Neural progenitor cell (in vitro differentiated cells): Measurements from ENCODE around the gene KCNH6. TPM values are rescaled to one million over a fixed set of nuclear protein-coding genes. Genes with fewer than 3 reads are reported as not detected.

Experiments used
- DNase-seq: peaks from one replicate; pipeline ENCODE4 v3.0.0-alpha.2; 2016; ENCODE audit warnings: low spot score
- H2AFZ ChIP-seq: fragments of 200-600 bp; sonication (generic); replicated peaks from 2 replicates; pipeline ENCODE4 v1.6.1; 2016; ENCODE audit warnings: antibody characterized with exemption
- H3F3A ChIP-seq: fragments of 200-600 bp; sonication (generic); 2 replicates; pipeline ENCODE4 v1.6.1; 2016; ENCODE audit warnings: antibody characterized with exemption, low read depth
- H3K27ac ChIP-seq: fragments of 200-600 bp; sonication (generic); 2 replicates; pipeline ENCODE4 v1.5.1; 2016; ENCODE audit warnings: mild to moderate bottlenecking
- H3K27me3 ChIP-seq: fragments of 200-600 bp; sonication (generic); 2 replicates; pipeline ENCODE4 v1.6.1; 2016; ENCODE audit warnings: mild to moderate bottlenecking, moderate library complexity
- H3K36me3 ChIP-seq: fragments of 200-600 bp; sonication (generic); 2 replicates; pipeline ENCODE4 v1.5.1; 2016
- H3K4me1 ChIP-seq: fragments of 200-600 bp; sonication (generic); 2 replicates; pipeline ENCODE4 v1.6.1; 2016; ENCODE audit warnings: mixed run types
- H3K4me2 ChIP-seq: fragments of 200-600 bp; sonication (generic); 2 replicates; pipeline ENCODE4 v1.6.1; 2016
- H3K4me3 ChIP-seq: fragments of 200-600 bp; sonication (generic); 2 replicates; pipeline ENCODE4 v1.5.1; 2016
- H3K79me2 ChIP-seq: fragments of 200-600 bp; sonication (generic); 2 replicates; pipeline ENCODE4 v1.6.1; 2016; ENCODE audit warnings: low read depth
- H3K9ac ChIP-seq: fragments of 200-600 bp; sonication (generic); 2 replicates; pipeline ENCODE4 v1.6.1; 2016
- H3K9me3 ChIP-seq: fragments of 200-600 bp; sonication (generic); 2 replicates; pipeline ENCODE4 v1.5.1; 2016; ENCODE audit warnings: low read depth
- H4K20me1 ChIP-seq: fragments of 200-600 bp; sonication (generic); 2 replicates; pipeline ENCODE4 v1.6.1; 2016; ENCODE audit warnings: low read depth
- H3K27ac Mint-ChIP-seq: 3 replicates; pipeline ENCODE4 v1.8.0; 2021; ENCODE audit warnings: mixed read lengths
- H3K27me3 Mint-ChIP-seq: 2 replicates; pipeline ENCODE4 v1.8.0; 2022; ENCODE audit warnings: low read depth, mild to moderate bottlenecking, inconsistent platforms, moderate library complexity, mixed read lengths; ENCODE audit not compliant: insufficient read depth
- H3K36me3 Mint-ChIP-seq: 3 replicates; pipeline ENCODE4 v1.8.0; 2021; ENCODE audit warnings: mixed read lengths
- H3K4me1 Mint-ChIP-seq: 3 replicates; pipeline ENCODE4 v1.8.0; 2021; ENCODE audit warnings: mixed read lengths
- H3K4me3 Mint-ChIP-seq: 3 replicates; pipeline ENCODE4 v1.8.0; 2021; ENCODE audit warnings: mild to moderate bottlenecking, moderate library complexity, mixed read lengths
- H3K9me3 Mint-ChIP-seq: 3 replicates; pipeline ENCODE4 v1.8.0; 2020; ENCODE audit warnings: mixed read lengths
- CTCF ChIP-seq: fragments of 200-600 bp; sonication (generic); IDR thresholded peaks from 2 replicates; pipeline ENCODE4 v1.5.1; 2017; ENCODE audit warnings: antibody characterized with exemption, mild to moderate bottlenecking
- EZH2 ChIP-seq: fragments of 200-600 bp; sonication (generic); IDR thresholded peaks from 2 replicates; pipeline ENCODE4 v1.6.1; 2017; ENCODE audit warnings: antibody characterized with exemption, mild to moderate bottlenecking, moderate library complexity
- EZH2phosphoT487 ChIP-seq: fragments of 200-600 bp; sonication (generic); IDR thresholded peaks from 2 replicates; pipeline ENCODE4 v1.6.1; 2017; ENCODE audit warnings: antibody characterized with exemption
- total RNA-seq: library from RNA; depleted of rRNA; stranded (reverse); fragments of >200 nt; gene quantifications from 2 replicates; pipeline ENCODE4 v1.2.3, GENCODE V29; 2015; ENCODE audit warnings: low replicate concordance

The KCNH6 gene
- total RNA-seq, 1 donor from 2014 or later = not detected

GRCh38 chr17:63498626-63499195, 24.4 kb upstream of the KCNH6 start:
- Histone ChIP-seq H3K4me3 (no peak overlapping the region), H3K27me3 (peaks cover 22% of the 10 kb centered on the region), H3K27ac (no peak overlapping the region), H3K4me1 (peaks cover 9% of the 10 kb centered on the region), H2AFZ (no peak overlapping the region), H3K9me3 (no peaks in the 10 kb centered on the region), H3K79me2 (no peaks in the 10 kb centered on the region), H4K20me1 (no peaks in the 10 kb centered on the region), H3K4me2 (no peak overlapping the region), H3K9ac (no peak overlapping the region), H3F3A (no peaks in the 10 kb centered on the region), H3K36me3 (no peaks in the 10 kb centered on the region)
- DNase-seq = no peak
- TF ChIP-seq CTCF (no peak), EZH2phosphoT487 (no peak)
- H3K9me3 Mint-ChIP-seq = no peaks in the 10 kb centered on the region
- H3K36me3 Mint-ChIP-seq = no peaks in the 10 kb centered on the region
- no peak overlapping the region for H3K27ac Mint-ChIP-seq
- H3K27me3 Mint-ChIP-seq = peaks cover 16% of the 10 kb centered on the region
- H3K4me1 Mint-ChIP-seq = peaks cover 20% of the 10 kb centered on the region
- no peak overlapping the region for H3K4me3 Mint-ChIP-seq

- no peak for DNase-seq
- TF ChIP-seq EZH2 (no peak), CTCF (no peak), EZH2phosphoT487 (no peak)
- H3K4me3 ChIP-seq = no peak overlapping the region
- H3K36me3 Mint-ChIP-seq = no peaks in the 10 kb centered on the region
- H3K4me1 Mint-ChIP-seq = peaks cover 24% of the 10 kb centered on the region
- peaks cover 9% of the 10 kb centered on the region for H3K4me1 ChIP-seq
- no peak overlapping the region for H2AFZ ChIP-seq
- H4K20me1 ChIP-seq = no peaks in the 10 kb centered on the region
- no peaks in the 10 kb centered on the region for H3K79me2 ChIP-seq
- no peak overlapping the region for H3K4me2 ChIP-seq
- H3K36me3 ChIP-seq = no peaks in the 10 kb centered on the region
- H3K27me3 Mint-ChIP-seq = peaks cover 18% of the 10 kb centered on the region
- H3K27ac Mint-ChIP-seq = peak overlapping the region; percentile 76
- no peaks in the 10 kb centered on the region for H3K9me3 Mint-ChIP-seq
- peak overlapping the region; percentile 67 for H3K4me3 Mint-ChIP-seq
- no peak overlapping the region for H3K9ac ChIP-seq
- no peaks in the 10 kb centered on the region for H3F3A ChIP-seq
- no peak overlapping the region for H3K27ac ChIP-seq
- peaks cover 22% of the 10 kb centered on the region for H3K27me3 ChIP-seq
- no peaks in the 10 kb centered on the region for H3K9me3 ChIP-seq
These were observed 22.4 kb upstream of the KCNH6 start for GRCh38 chr17:63500543-63501390.

GRCh38 chr17:63503341-63503705, 19.8 kb upstream of the KCNH6 start:
- no peak for TF ChIP-seq EZH2
- no peak for TF ChIP-seq CTCF
- no peak for TF ChIP-seq EZH2phosphoT487
- Histone ChIP-seq H3K27ac (no peak overlapping the region), H4K20me1 (no peaks in the 10 kb centered on the region), H3K4me3 (no peak overlapping the region), H2AFZ (no peak overlapping the region), H3K9me3 (no peaks in the 10 kb centered on the region), H3K79me2 (no peaks in the 10 kb centered on the region), H3K27me3 (peaks cover 22% of the 10 kb centered on the region), H3F3A (no peaks in the 10 kb centered on the region), H3K4me1 (no peaks in the 10 kb centered on the region), H3K4me2 (no peak overlapping the region), H3K36me3 (no peaks in the 10 kb centered on the region), H3K9ac (no peak overlapping the region)
- H3K9me3 Mint-ChIP-seq = no peaks in the 10 kb centered on the region
- peaks cover 18% of the 10 kb centered on the region for H3K4me1 Mint-ChIP-seq
- no peak for DNase-seq
- H3K27me3 Mint-ChIP-seq = peaks cover 18% of the 10 kb centered on the region
- H3K4me3 Mint-ChIP-seq = no peak overlapping the region
- H3K27ac Mint-ChIP-seq = no peak overlapping the region
- no peaks in the 10 kb centered on the region for H3K36me3 Mint-ChIP-seq
